D341Med (cell line): ENCODE measurements around the gene MMADHC.

ENCODE experiments used
- DNase-seq: peaks from one replicate; pipeline ENCODE4 v3.0.0; 2012; ENCODE audit warnings: low spot score

The MMADHC gene

GRCh38 chr2:149587220-149587949 lies at the start of gene MMADHC:
TSS of gene MMADHC (minus strand) at chr2:149587775. CDS start at chr2:149587097, 678 bp downstream.
- DNase-seq: peak; percentile 91

- DNase-seq: no peak
Measured at GRCh38 chr2:149634103-149634502, 46.5 kb upstream of the MMADHC start.

- DNase-seq: no peak
Measured at GRCh38 chr2:149630445-149630844, 42.9 kb upstream of the MMADHC start.

- DNase-seq: no peak
Measured at GRCh38 chr2:149629026-149629425, 41.5 kb upstream of the MMADHC start.

GRCh38 chr2:149627111-149627801 lies 39.7 kb upstream of the MMADHC start:
- DNase-seq: no peak

GRCh38 chr2:149625671-149626070 lies 38.1 kb upstream of the MMADHC start:
- no peak for DNase-seq

- no peak for DNase-seq
Measured at GRCh38 chr2:149625271-149625670, 37.7 kb upstream of the MMADHC start.

GRCh38 chr2:149622343-149622742 lies 34.8 kb upstream of the MMADHC start:
- DNase-seq: no peak

GRCh38 chr2:149617476-149617875 lies 29.9 kb upstream of the MMADHC start:
- no peak for DNase-seq

GRCh38 chr2:149616681-149617456 lies 29.3 kb upstream of the MMADHC start:
- no peak for DNase-seq

- no peak for DNase-seq
Measured at GRCh38 chr2:149613704-149614103, 26.1 kb upstream of the MMADHC start.

- DNase-seq: no peak
Measured at GRCh38 chr2:149612122-149612521, 24.5 kb upstream of the MMADHC start.

- no peak for DNase-seq
Measured at GRCh38 chr2:149611100-149611820, 23.7 kb upstream of the MMADHC start.

GRCh38 chr2:149606251-149606811 lies 18.8 kb upstream of the MMADHC start:
- no peak for DNase-seq

- DNase-seq: no peak
Measured at GRCh38 chr2:149603248-149603647, 15.7 kb upstream of the MMADHC start.

GRCh38 chr2:149601141-149601796 lies 13.7 kb upstream of the MMADHC start:
- no peak for DNase-seq

- peak; percentile 63 for DNase-seq
Measured at GRCh38 chr2:149597668-149598326, 10.2 kb upstream of the MMADHC start.

- DNase-seq: no peak
Measured at GRCh38 chr2:149597050-149597667, 9.6 kb upstream of the MMADHC start.

- DNase-seq: no peak
Measured at GRCh38 chr2:149596471-149596870, 8.9 kb upstream of the MMADHC start.
